Measurements from ENCODE around the gene STARD10. TPM values are rescaled to one million over a fixed set of nuclear protein-coding genes. Genes with fewer than 3 reads are reported as not detected.
A peak's percentile ranks its signal among the peaks of the same experiment; 100 is the strongest.

STARD10 gene
- total RNA-seq, 1 donor from 2014 or later: 94.8 TPM

DNA sequence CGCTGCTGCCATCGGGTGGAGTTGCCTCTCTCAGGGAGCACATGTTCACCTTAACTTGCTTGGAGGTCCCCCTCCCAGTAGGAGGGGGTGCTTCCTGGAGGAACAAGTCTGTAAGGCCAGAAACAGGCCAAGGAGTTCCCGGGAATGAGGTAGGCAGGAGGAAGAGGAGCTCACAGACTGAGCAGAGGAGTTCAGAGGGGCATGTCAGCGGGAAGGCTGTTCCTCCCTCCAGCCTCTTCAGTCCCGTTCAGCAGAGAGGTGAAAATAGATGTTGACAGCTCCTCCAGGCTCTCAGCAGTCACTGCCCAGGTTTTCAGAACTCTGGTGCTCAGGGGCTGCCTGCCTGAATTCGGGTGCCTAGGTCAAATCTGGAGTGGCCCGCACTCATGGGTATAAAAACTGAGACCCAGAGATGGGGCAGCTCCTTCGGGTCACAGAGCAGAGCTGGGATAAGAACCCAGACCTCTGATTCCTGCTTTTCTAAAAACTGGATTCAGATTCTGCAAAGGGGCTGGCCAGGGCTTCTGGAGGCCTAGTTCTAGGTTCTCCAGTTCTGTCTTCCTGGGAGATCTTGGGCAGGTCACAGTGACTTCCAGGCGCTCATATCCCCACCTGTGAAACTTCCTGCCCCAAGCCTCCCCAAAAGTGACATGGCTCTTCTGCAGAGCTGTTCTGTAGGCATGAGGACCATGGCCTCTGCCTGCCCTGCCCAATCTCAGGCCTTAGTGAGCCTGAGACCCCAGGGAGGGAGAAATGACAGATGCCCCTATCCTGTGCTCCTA, 38.6 kb upstream of the STARD10 start:
- TF ChIP-seq, protein P1, sequence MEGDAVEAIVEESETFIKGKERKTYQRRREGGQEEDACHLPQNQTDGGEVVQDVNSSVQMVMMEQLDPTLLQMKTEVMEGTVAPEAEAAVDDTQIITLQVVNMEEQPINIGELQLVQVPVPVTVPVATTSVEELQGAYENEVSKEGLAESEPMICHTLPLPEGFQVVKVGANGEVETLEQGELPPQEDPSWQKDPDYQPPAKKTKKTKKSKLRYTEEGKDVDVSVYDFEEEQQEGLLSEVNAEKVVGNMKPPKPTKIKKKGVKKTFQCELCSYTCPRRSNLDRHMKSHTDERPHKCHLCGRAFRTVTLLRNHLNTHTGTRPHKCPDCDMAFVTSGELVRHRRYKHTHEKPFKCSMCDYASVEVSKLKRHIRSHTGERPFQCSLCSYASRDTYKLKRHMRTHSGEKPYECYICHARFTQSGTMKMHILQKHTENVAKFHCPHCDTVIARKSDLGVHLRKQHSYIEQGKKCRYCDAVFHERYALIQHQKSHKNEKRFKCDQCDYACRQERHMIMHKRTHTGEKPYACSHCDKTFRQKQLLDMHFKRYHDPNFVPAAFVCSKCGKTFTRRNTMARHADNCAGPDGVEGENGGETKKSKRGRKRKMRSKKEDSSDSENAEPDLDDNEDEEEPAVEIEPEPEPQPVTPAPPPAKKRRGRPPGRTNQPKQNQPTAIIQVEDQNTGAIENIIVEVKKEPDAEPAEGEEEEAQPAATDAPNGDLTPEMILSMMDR (IDR thresholded peaks at IDR 0.05; ENCODE audit: insufficient read depth, low read length, poor library complexity, severe bottlenecking): no peak
- DNase-seq (ENCODE audit: low read depth): no peak
- Histone ChIP-seq H3K36me3 (ENCODE audit: control insufficient read depth, insufficient read depth, low read length) (no peaks in the 10 kb centered on the region), H3K4me3 (ENCODE audit: low read depth, low read length) (no peak overlapping the region), H3K27me3 (ENCODE audit: control insufficient read depth, insufficient read depth, low read length) (no peaks in the 10 kb centered on the region)

DNA sequence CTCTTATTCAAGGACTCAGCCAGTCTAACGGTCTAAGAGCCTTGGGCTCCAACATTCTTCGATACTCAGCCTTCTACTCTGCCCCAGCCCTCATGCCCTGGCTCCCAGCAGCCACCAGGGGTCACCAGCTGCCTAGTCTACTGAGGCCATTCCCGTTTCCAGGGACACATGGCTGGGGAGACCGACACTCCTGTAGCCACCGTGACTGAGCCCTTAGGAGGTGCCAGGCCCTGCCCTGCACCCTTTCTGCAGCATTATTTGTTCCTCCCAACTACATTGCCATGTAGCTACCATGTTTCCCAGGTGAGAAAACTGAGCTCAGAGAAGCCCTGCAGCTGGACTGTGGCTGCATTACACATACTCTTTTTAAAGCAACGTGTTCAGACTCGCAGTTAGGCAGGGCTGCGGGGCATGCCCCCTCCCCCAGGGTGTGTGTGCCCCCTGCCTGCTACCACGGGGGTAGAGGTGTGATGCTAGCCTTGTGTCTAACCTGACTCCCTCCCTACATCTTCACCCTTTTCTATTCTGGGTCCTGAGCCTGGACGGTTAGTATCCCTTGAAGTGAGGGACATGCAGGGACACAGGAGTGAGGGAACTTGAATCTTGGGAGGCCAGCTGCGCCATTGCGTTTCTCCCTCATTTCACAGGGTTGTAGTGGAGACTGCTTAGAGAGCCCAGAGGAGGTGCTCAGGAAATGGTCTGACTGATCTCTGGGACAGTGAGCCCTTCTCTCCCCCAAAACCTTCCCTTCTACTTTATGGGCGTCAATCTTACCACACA, 37.9 kb upstream of the STARD10 start:
- no peak for DNase-seq (ENCODE audit: low read depth)
- Histone ChIP-seq H3K4me3 (ENCODE audit: low read depth, low read length) (no peak overlapping the region), H3K36me3 (ENCODE audit: control insufficient read depth, insufficient read depth, low read length) (no peaks in the 10 kb centered on the region), H3K27me3 (ENCODE audit: control insufficient read depth, insufficient read depth, low read length) (no peaks in the 10 kb centered on the region)
- TF ChIP-seq, protein P1 (IDR thresholded peaks at IDR 0.05; ENCODE audit: insufficient read depth, low read length, poor library complexity, severe bottlenecking): peak; percentile 94

DNA sequence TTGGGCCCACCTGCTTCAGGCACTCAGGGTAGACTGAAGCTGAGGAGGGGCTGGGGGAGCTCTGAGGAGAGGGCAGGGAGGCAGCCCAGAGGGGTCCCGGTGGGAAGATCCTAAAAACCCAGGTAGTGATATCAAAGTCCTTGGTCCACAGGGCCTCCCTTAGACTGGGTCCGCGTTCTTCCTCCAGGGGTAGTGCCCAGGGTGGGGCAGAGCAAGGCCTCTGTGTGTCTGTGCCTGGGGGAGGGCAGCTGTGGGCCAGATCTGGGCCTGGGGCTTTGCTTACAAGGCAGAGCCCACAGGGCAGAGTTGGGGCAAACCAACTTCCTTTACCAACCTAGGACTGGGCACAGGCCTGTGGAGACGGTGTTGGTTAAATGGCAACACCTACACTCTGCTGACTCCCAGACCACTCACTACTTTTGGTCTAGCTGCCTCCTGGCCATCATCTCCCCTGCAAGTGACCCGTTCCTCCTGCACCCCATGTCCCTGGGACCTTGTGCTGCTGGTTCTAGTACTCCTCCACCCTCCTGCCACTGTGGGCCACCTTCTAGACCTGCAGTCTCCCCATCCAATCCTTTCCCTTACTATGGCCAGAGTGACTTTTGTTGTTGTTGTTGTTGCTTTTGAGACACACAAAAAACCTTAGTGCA, 36.2 kb upstream of the STARD10 start:
- Histone ChIP-seq H3K4me3 (ENCODE audit: low read depth, low read length) (no peak overlapping the region), H3K36me3 (ENCODE audit: control insufficient read depth, insufficient read depth, low read length) (no peaks in the 10 kb centered on the region), H3K27me3 (ENCODE audit: control insufficient read depth, insufficient read depth, low read length) (no peaks in the 10 kb centered on the region)
- no peak for DNase-seq (ENCODE audit: low read depth)
- TF ChIP-seq, protein P1 (IDR thresholded peaks at IDR 0.05; ENCODE audit: insufficient read depth, low read length, poor library complexity, severe bottlenecking): no peak

DNA sequence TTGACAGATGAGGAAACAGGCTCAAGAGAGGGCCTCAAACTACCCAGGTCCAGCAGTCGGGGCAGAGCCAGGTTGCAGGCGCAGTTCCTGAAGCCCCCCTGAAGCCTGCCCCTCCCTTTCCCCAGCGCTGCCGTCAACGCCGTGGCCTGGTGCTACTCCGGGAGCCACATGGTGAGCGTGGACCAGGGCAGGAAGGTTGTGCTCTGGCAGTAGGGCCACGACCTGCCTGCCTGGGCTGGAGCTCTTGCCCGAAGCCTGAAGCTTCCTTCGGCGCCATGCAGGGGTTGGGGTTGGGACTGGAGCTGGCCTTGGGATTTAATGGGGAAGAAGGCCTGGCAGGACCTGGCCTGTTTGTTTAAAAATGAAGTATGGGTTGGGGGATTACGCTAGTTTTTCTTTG, 35.3 kb upstream of the STARD10 start:
- no peak overlapping the region for H3K4me3 ChIP-seq (ENCODE audit: low read depth, low read length)
- TF ChIP-seq, protein P1 (IDR thresholded peaks at IDR 0.05; ENCODE audit: insufficient read depth, low read length, poor library complexity, severe bottlenecking): no peak
- no peak for DNase-seq (ENCODE audit: low read depth)
- no peaks in the 10 kb centered on the region for H3K36me3 ChIP-seq (ENCODE audit: control insufficient read depth, insufficient read depth, low read length)
- no peaks in the 10 kb centered on the region for H3K27me3 ChIP-seq (ENCODE audit: control insufficient read depth, insufficient read depth, low read length)

DNA sequence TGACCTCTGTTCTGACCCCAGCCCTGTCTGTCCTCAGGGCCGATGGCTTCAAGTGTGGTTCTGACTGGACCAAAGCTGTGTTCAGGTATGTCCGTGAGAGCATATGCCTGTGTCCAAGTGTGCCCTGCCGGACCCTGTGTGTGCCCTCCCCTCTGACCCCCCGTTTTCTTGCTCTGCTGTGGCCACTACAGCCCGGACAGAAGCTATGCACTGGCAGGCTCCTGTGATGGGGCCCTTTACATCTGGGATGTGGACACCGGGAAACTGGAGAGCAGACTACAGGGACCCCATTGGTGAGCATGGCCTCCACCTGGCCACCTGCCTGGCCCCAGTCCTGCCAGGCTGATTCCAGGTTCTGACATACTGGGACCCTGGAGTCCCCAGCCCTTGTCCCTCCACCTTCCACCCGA, 34.9 kb upstream of the STARD10 start:
- no peaks in the 10 kb centered on the region for H3K36me3 ChIP-seq (ENCODE audit: control insufficient read depth, insufficient read depth, low read length)
- no peak overlapping the region for H3K4me3 ChIP-seq (ENCODE audit: low read depth, low read length)
- no peaks in the 10 kb centered on the region for H3K27me3 ChIP-seq (ENCODE audit: control insufficient read depth, insufficient read depth, low read length)
- no peak for DNase-seq (ENCODE audit: low read depth)
- TF ChIP-seq, protein P1 (IDR thresholded peaks at IDR 0.05; ENCODE audit: insufficient read depth, low read length, poor library complexity, severe bottlenecking): no peak

Data from kidney epithelial cell (primary cell).